ENCODE measurements around the gene TMIE. TPM values are rescaled to one million over a fixed set of nuclear protein-coding genes. Genes with fewer than 3 reads are reported as not detected.

Gene TMIE
- polyA plus RNA-seq, 1 donor from 2014 or later = not detected

- Histone ChIP-seq H3K9ac (ENCODE audit: low read length) (no peak overlapping the region), H3K9me3 (ENCODE audit: low read length) (no peaks in the 10 kb centered on the region)
These were observed 5.8 kb upstream of the TMIE start for GRCh38 chr3:46695177-46695961.

GRCh38 chr3:46695962-46696894 is 5.0 kb upstream of the TMIE start:
- Histone ChIP-seq H4K20me1 (ENCODE audit: insufficient read depth) (no peaks in the 10 kb centered on the region), H3K9me2 (ENCODE audit: insufficient read depth, low read length) (no peaks in the 10 kb centered on the region), H3K27ac (ENCODE audit: low read length) (no peak overlapping the region), H3K9ac (ENCODE audit: low read length) (no peak overlapping the region), H3K4me3 (ENCODE audit: low read length) (no peak overlapping the region), H3K36me3 (ENCODE audit: insufficient read depth, low read length) (no peaks in the 10 kb centered on the region), H3F3A (ENCODE audit: insufficient read depth, low read length, poor library complexity, severe bottlenecking) (no peaks in the 10 kb centered on the region), H3K27me3 (ENCODE audit: insufficient read depth, low read depth, low read length) (peaks cover 24% of the 10 kb centered on the region), H3K9me3 (ENCODE audit: low read length) (no peaks in the 10 kb centered on the region), H3K4me2 (ENCODE audit: low read length) (no peak overlapping the region), H3K79me2 (replicated peaks; ENCODE audit: insufficient read depth, low read length) (no peaks in the 10 kb centered on the region), H2AFZ (ENCODE audit: low read depth, low read length) (no peak overlapping the region)
- TF ChIP-seq MXI1 (conservative IDR thresholded peaks at IDR 0.05; ENCODE audit: poor library complexity, severe bottlenecking) = no peak
- TF ChIP-seq POLR2AphosphoS5 (IDR thresholded peaks at IDR 0.05) = no peak
- TF ChIP-seq SMC3 (conservative IDR thresholded peaks at IDR 0.05; ENCODE audit: poor library complexity) = no peak
- TF ChIP-seq EP300 (conservative IDR thresholded peaks at IDR 0.05; ENCODE audit: poor library complexity, severe bottlenecking) = no peak
- no peak for TF ChIP-seq TAF1 (IDR thresholded peaks at IDR 0.05; ENCODE audit: low read depth)
- TF ChIP-seq REST (IDR thresholded peaks at IDR 0.05; ENCODE audit: borderline replicate concordance) = no peak
- TF ChIP-seq CTCF (IDR thresholded peaks at IDR 0.05; ENCODE audit: poor library complexity, severe bottlenecking) = no peak
- no peak for TF ChIP-seq RAD21 (conservative IDR thresholded peaks at IDR 0.05)
- no peak for TF ChIP-seq EZH2 (IDR thresholded peaks at IDR 0.05; ENCODE audit: borderline replicate concordance, insufficient read depth, low read length, poor library complexity, severe bottlenecking)

More at GRCh38 chr3:46695177-46695961, 5.8 kb upstream of the TMIE start:
- Histone ChIP-seq H3K9me2 (ENCODE audit: insufficient read depth, low read length) (no peaks in the 10 kb centered on the region), H3K79me2 (replicated peaks; ENCODE audit: insufficient read depth, low read length) (no peaks in the 10 kb centered on the region), H3K27me3 (ENCODE audit: insufficient read depth, low read depth, low read length) (peaks cover 23% of the 10 kb centered on the region), H3F3A (ENCODE audit: insufficient read depth, low read length, poor library complexity, severe bottlenecking) (no peaks in the 10 kb centered on the region), H4K20me1 (ENCODE audit: insufficient read depth) (no peaks in the 10 kb centered on the region), H2AFZ (ENCODE audit: low read depth, low read length) (no peak overlapping the region), H3K4me2 (ENCODE audit: low read length) (no peak overlapping the region), H3K27ac (ENCODE audit: low read length) (no peak overlapping the region), H3K36me3 (ENCODE audit: insufficient read depth, low read length) (no peaks in the 10 kb centered on the region), H3K4me3 (ENCODE audit: low read length) (no peak overlapping the region)
- TF ChIP-seq POLR2AphosphoS5 (IDR thresholded peaks at IDR 0.05) (no peak), EZH2 (IDR thresholded peaks at IDR 0.05; ENCODE audit: borderline replicate concordance, insufficient read depth, low read length, poor library complexity, severe bottlenecking) (no peak), RAD21 (conservative IDR thresholded peaks at IDR 0.05) (no peak), TAF1 (IDR thresholded peaks at IDR 0.05; ENCODE audit: low read depth) (no peak)
